Chondrocyte (in vitro differentiated cells): ENCODE data around the gene SORCS1. TPM values are rescaled to one million over a fixed set of nuclear protein-coding genes. Genes with fewer than 3 reads are reported as not detected.

Source experiments
- DNase-seq: peaks from one replicate; pipeline ENCODE4 v3.0.0; 2021; ENCODE audit warnings: mixed read lengths, low spot score
- H3K27ac Mint-ChIP-seq: one replicate; pipeline ENCODE4 v1.8.0; 2021; ENCODE audit warnings: mild to moderate bottlenecking, moderate library complexity, mixed read lengths; ENCODE audit not compliant: unreplicated experiment
- H3K27me3 Mint-ChIP-seq: 2 replicates; pipeline ENCODE4 v1.8.0; 2021; ENCODE audit warnings: low read depth, mixed read lengths
- H3K36me3 Mint-ChIP-seq: 2 replicates; pipeline ENCODE4 v1.8.0; 2021; ENCODE audit warnings: low read depth, mixed read lengths
- H3K4me1 Mint-ChIP-seq: 2 replicates; pipeline ENCODE4 v1.8.0; 2021; ENCODE audit warnings: low read depth, mild to moderate bottlenecking, mixed read lengths
- H3K4me3 Mint-ChIP-seq: one replicate; pipeline ENCODE4 v1.8.0; 2021; ENCODE audit warnings: mild to moderate bottlenecking, moderate library complexity, mixed read lengths; ENCODE audit not compliant: unreplicated experiment
- H3K9me3 Mint-ChIP-seq: 2 replicates; pipeline ENCODE4 v1.8.0; 2021; ENCODE audit warnings: low read depth, mixed read lengths
- CTCF ChIP-seq: fragments of 200-600 bp; sonication (generic); IDR thresholded peaks from 2 replicates; pipeline ENCODE4 v1.5.0; 2021; ENCODE audit warnings: antibody characterized with exemption, mild to moderate bottlenecking, moderate library complexity
- total RNA-seq: library from RNA; stranded (reverse); gene quantifications from 3 replicates; pipeline ENCODE4 v1.2.1, GENCODE V29; 2021

SORCS1 gene
- total RNA-seq, 1 donor from 2014 or later = not detected

- H3K4me3 Mint-ChIP-seq = no peak overlapping the region
- peaks cover 4% of the 10 kb centered on the region for H3K27me3 Mint-ChIP-seq
- H3K36me3 Mint-ChIP-seq = no peaks in the 10 kb centered on the region
- peaks cover 15% of the 10 kb centered on the region for H3K4me1 Mint-ChIP-seq
- no peak for DNase-seq
- TF ChIP-seq CTCF = no peak
- no peak overlapping the region for H3K27ac Mint-ChIP-seq
- peaks cover 4% of the 10 kb centered on the region for H3K9me3 Mint-ChIP-seq
Measured at GRCh38 chr10:106996510-106996909, 168.0 kb downstream of the SORCS1 start.

GRCh38 chr10:106992055-106992454 lies 172.5 kb downstream of the SORCS1 start:
- H3K27me3 Mint-ChIP-seq = peaks cover under 1% of the 10 kb centered on the region
- H3K36me3 Mint-ChIP-seq = no peaks in the 10 kb centered on the region
- no peak overlapping the region for H3K4me3 Mint-ChIP-seq
- DNase-seq = no peak
- H3K4me1 Mint-ChIP-seq = no peaks in the 10 kb centered on the region
- no peak overlapping the region for H3K27ac Mint-ChIP-seq
- H3K9me3 Mint-ChIP-seq = peaks cover 4% of the 10 kb centered on the region
- TF ChIP-seq CTCF = no peak

GRCh38 chr10:106991091-106991490 lies 173.4 kb downstream of the SORCS1 start:
- Mint-ChIP-seq H3K36me3 (no peaks in the 10 kb centered on the region), H3K27me3 (no peaks in the 10 kb centered on the region), H3K27ac (no peak overlapping the region), H3K4me1 (no peaks in the 10 kb centered on the region), H3K4me3 (no peak overlapping the region), H3K9me3 (peaks cover 4% of the 10 kb centered on the region)
- DNase-seq = no peak
- TF ChIP-seq CTCF = no peak

- no peak overlapping the region for H3K4me3 Mint-ChIP-seq
- no peaks in the 10 kb centered on the region for H3K27me3 Mint-ChIP-seq
- no peaks in the 10 kb centered on the region for H3K9me3 Mint-ChIP-seq
- H3K4me1 Mint-ChIP-seq = no peaks in the 10 kb centered on the region
- H3K36me3 Mint-ChIP-seq = no peaks in the 10 kb centered on the region
- DNase-seq = no peak
- TF ChIP-seq CTCF = no peak
- H3K27ac Mint-ChIP-seq = no peak overlapping the region
Measured at GRCh38 chr10:106987362-106987761, 177.1 kb downstream of the SORCS1 start.

GRCh38 chr10:106982268-106982667 lies 182.2 kb downstream of the SORCS1 start:
- H3K4me1 Mint-ChIP-seq = peaks cover 8% of the 10 kb centered on the region
- H3K9me3 Mint-ChIP-seq = no peaks in the 10 kb centered on the region
- no peak overlapping the region for H3K27ac Mint-ChIP-seq
- H3K4me3 Mint-ChIP-seq = no peak overlapping the region
- DNase-seq = no peak
- no peak for TF ChIP-seq CTCF
- H3K27me3 Mint-ChIP-seq = no peaks in the 10 kb centered on the region
- H3K36me3 Mint-ChIP-seq = no peaks in the 10 kb centered on the region
